Measurements from ENCODE around the gene COL6A1.

DNA sequence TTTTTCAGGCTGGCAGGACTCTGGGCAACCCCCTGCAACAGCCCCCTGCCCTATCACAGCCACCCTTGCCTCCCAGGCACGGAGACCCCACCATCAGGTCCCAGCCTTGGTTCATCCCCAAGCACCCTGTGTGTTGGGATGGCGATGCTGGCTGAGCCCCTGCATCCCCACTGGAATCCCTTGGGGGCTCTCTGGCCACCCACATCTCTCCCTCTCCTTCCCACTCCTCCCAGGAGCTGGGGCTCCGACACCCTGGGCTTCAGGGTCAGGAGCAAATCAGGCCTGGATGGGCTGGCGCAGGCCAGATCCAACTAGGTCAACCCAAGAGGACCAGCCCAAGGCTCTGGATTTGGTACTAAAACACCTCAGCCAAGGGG lies 25.9 kb downstream of the COL6A1 start:
- TF ChIP-seq, protein P1, sequence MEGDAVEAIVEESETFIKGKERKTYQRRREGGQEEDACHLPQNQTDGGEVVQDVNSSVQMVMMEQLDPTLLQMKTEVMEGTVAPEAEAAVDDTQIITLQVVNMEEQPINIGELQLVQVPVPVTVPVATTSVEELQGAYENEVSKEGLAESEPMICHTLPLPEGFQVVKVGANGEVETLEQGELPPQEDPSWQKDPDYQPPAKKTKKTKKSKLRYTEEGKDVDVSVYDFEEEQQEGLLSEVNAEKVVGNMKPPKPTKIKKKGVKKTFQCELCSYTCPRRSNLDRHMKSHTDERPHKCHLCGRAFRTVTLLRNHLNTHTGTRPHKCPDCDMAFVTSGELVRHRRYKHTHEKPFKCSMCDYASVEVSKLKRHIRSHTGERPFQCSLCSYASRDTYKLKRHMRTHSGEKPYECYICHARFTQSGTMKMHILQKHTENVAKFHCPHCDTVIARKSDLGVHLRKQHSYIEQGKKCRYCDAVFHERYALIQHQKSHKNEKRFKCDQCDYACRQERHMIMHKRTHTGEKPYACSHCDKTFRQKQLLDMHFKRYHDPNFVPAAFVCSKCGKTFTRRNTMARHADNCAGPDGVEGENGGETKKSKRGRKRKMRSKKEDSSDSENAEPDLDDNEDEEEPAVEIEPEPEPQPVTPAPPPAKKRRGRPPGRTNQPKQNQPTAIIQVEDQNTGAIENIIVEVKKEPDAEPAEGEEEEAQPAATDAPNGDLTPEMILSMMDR (IDR thresholded peaks at IDR 0.05; ENCODE audit: borderline replicate concordance, extremely low read depth, low read length, poor library complexity, severe bottlenecking): no peak
- no peak for TF ChIP-seq EZH2 (IDR thresholded peaks at IDR 0.05; ENCODE audit: borderline replicate concordance, low read depth, low read length, severe bottlenecking)
